Activated CD4-positive, alpha-beta T cell treated with anti-CD3 and anti-CD28 coated beads for 4 hours (primary cell): ENCODE data around the gene TMEM198.
A peak's percentile ranks its signal among the peaks of the same experiment; 100 is the strongest.

Experiments
- DNase-seq, 2 donors: peaks; one replicate each; pipeline ENCODE4 v3.0.0-alpha.2; 2020

TMEM198 gene

DNA sequence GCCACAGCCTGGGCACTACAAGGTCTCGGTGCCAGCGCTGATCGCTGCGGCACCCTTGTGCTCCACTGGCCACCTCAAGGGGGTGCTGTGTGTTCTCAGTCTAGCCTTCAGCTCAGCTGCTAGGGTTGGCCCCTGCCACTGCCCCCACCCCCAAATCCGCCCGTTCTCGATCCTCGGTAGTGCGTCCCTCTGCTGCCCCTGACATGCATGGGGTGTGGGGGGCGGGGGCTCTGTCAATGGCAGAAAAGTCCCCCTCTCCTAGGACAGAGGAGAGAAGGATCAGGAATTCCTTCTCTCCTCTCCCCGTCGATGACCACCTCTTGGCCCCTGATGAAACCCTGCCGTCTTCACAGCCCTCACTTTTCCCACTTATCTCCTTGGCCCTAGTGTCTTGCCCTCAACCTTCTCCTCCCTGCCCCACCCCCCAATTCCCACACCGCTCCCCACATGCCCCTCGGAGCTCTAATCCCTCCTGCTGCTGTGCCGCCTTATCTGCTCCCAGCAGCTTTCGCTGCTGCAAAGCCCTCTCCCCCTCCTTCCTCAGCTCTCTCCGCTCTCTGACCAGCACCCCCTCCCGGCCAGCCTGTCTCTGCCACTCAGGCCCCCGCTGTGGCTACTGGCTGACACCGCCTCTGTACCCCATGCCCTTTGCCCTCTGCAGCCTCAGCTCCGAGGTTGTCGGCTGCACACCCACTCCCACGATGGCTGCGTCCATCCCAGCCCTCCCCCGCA is 33.9 kb upstream of the TMEM198 start:
- peak; percentile 35 to 41 for DNase-seq

DNA sequence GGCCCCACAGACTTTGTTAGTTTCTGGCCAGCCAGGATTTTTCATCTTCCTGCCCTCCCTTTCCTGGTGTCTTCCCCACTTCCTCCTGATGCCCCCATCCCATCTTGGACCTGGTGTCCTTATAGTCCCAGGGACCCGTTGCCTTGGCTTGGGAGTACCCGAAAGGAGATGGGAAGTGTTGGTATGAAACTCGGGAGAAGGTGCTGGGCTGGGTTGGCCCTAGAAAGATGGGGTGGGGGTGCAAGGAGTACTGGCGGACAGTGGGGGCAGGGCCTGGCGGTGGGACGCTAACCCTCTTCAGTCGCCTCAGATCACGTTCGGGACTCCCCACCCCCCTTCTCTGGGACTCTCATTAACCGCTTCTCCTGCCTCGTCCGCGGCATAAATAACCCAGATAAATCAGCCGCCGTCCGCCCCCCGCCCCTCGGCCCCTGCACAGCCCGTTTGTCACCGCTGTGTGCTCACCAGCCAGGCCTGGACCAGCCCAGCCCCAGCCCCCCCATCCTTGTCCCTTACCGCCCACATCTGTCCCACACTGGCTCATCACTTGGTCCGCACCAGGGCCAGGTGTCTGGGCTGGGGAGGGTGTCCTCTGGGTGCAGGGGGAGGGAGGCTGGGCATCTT is 33.2 kb upstream of the TMEM198 start:
- DNase-seq: no peak

DNA sequence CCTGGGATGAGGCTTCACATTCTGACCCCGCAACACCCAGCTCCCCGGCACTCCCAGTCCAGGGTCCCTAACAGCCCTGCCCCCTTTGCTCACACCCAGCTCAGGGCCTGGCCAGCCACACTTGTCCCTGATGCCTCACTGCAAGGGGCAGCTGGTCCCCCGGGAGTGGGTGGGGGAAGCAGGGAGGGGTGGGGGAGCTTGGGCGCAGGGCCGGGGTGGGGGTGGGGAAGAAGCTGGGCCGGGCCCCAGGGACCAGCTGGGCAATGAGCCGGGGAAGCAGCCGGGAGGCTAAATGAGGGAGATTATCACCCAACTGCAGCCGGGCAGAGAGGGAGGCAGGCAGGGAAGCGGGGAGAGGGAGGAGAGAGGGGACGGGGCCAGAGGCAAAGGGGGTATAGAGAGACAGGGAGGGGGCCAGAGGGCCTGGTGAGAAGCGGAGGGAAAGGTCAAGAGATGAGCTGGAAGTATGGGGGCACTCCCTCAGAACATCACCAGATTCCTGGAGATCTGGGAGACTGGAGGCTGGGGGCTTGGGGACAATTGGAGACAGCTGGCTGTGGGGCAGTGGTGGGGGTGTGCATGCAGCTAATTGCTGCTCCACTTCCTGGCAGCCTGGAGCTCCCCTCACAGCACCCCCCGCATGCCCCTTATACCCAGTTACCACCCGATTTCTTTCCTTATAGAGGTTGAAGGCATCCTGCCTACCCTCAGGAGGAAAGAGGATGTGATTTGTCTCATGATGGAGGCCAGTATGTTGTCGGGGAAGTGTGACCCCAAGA is 32.1 kb upstream of the TMEM198 start:
- no peak for DNase-seq

DNA sequence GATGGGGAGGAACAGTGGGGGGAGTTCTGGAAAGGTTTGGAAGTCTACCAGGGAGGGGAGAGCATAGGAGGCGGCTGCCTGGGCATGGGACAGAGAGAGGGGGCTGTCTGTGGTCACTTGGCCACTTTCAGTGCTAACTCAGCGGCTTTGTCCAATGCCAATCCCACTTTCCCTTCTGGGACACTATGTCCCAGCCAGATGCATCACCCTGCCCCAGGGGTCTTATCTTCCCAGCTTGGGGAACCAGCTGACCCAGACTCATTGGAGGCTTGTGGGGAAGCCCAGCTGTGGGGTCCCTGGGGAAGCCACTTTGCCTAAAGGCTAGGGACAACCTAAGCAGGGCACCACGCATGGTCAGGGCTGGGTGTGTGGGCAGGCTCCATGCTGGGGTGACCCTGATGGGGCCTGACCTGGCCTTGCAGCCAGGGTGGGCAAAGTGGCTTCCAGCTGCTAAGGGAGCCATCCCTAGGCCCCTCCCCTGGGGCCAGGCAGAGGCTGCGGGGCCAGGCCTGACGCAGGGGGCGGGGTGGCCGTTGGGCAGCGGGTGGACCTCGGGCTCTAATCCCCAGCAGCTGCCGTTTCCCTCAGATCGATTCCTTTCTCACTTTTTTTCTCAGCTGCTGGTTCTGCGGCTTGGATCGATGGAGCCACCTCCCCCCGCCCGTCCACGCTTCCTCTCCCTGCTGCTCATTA is 31.2 kb upstream of the TMEM198 start:
- no peak for DNase-seq

GRCh38 chr2:219513787-219514186 is 30.0 kb upstream of the TMEM198 start:
- DNase-seq: no peak

DNA sequence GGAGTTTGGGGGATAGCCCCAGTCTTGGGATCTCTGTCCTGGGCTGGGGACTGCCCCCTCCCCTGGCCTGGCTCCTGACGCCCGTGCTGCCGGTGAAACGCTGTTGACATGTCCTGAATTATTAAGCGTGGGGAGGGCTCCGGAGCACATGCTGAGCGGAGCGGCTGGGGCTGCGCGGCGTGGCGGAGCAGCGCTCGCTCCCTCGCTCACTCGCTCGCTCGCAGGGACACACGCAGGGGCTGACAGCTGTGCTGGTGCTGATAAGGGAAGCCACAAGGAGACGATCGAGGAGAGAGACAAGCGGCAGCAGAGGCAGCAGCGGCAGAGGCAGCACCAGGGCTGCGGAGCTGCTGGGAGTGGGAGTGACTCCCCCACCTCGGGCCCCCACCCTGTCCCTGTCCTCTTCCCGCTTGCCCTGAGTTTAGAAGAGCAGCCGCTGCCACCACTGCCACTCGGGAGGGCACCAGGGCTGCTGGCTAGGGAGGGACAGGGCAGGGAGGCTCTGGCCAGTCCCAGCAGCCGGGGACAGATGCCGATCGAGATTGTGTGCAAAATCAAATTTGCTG is 29.5 kb upstream of the TMEM198 start, which contains the start of gene ASIC4:
ASIC4 (plus strand) TSS at position 287 of the 566 bp plus-strand sequence; CDS start at position 530, 243 bp downstream.
- no peak for DNase-seq

GRCh38 chr2:219514836-219515235 is 29.0 kb upstream of the TMEM198 start:
- no peak for DNase-seq

DNA sequence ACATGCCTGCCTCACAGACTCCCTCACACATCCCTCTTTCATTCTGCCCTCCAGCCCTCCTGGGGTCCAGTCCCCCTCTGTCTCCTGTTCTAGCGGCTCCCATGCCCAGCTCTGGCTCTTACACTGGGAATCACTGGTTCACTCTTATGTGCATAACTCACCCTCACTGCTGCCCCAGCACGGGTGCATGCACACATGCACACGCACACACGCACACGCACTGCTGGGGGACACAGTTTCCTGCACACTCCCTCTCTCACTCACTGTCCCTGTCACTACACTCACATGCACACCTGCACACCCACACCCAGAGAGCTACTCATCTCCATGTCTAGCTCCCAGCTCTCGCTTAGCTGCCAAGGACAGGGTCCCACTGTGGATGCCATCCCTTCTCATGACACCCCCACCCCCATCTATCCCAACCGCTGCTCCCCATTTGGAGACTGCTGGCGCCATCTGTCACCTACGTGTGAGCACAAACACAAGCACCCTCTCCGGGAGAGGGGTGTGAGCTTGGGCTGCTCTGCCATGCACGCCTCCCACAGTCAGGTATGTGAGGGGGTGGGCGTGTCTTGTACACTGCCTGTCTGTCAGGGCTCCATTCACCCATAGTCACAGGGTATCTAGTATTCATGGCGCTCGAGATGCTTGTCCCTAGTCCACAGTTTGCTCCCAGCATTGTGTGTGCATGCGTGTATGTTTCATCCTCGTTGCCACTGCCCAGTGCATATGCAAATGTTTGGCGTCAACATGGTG is 27.8 kb upstream of the TMEM198 start:
- no peak for DNase-seq

GRCh38 chr2:219516888-219517287 is 26.9 kb upstream of the TMEM198 start:
- DNase-seq: no peak

DNA sequence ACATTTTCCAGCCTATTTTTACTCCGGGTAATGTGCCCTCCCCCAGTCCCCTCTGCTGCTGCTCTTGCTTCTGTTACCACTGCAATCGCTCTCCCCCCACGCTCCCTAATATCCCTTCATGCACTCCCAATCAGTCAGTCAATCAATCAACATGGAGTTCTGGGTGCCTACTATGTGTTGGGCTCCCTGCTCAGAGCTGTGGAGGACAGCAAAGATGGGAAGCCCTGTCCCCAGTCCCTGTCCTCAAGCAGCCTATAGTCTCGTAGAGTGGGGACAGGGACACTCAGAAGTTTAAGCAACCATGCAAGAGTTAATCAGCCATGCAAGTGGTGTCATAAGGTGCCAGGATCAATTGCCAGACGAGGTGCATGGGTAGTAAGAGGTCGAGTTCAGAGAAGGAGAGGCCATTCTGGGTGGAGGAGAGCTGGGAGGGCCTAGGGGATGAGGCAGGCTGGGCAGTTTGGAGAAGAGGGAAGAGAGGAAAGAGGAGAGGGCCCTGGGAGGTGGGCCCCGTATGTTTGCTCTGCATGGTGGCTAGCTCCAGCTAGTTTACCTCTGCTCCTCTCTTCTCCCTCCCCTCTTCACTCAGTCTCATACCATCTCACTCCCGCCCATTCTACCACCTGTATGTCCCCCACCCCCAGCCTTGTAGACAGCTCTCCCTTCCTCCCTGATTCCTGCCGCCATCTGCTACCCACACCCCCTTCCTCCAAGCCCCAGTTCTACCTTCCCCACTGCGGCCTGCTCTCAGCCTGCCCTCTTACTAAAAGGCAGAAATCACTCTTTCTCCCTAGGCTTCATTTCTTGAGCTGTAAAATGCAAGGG is 25.7 kb upstream of the TMEM198 start:
- no peak for DNase-seq

DNA sequence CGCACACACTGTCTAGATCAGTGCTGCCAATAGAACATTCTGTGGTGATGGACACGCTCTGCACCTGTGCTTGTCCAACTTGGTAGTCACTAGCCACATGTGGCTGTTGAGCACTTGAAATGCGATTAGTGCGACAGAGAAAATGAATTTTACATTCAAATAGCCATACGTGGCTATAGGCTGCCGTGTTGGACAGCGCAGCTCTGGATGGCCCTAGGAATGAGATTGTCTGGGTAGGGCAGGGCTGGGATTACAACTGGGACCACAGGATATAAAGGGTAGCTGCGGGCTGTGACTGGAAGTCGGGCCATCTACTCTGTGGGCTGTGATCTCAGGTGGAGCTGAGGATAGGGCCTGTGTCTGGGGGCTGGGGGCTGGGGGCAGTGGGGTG is 24.3 kb upstream of the TMEM198 start:
- DNase-seq: no peak

- DNase-seq: no peak
These were observed 23.7 kb upstream of the TMEM198 start for GRCh38 chr2:219520079-219520478.

DNA sequence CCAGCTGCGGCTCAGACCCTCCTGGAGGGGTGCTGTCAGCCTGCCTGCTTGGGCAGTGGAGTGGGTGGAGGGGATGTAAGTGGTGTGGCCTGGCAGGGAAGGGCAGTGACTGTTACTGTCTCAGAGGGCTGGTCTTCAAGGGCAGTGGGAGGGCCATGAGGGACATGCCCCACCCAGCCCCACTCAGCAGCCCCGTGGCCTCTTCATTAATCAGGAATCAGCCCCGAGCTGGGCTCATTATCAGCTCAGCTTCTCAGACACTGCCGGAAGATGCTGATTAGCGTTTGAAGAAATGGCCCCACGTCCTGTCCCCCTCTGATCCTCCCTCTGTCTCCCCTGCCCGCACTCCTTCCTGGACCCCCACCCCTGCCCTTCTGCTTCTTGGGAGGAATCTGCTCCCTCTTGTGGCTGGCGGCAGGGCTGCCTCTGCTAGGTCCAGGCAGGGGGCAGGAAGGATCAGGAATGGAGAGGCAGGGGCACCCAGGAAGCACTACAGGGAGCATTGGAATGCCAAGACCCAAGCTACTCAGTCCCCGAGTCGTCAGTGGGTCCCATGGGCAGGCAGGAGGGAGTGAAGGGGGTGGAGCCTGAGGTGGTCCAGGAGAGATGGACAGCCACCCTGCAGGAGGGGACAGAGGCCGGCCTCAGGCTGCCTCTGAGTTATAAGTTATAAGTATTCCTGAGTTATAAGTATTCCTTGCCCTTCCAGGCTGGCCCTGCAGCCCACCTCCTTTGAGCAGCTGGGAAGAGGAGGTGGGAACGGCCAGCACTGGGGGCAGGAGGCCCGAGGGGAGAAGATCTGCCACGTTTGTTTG is 22.6 kb upstream of the TMEM198 start:
- no peak for DNase-seq

GRCh38 chr2:219522111-219523030 is 21.5 kb upstream of the TMEM198 start:
- DNase-seq: no peak

DNA sequence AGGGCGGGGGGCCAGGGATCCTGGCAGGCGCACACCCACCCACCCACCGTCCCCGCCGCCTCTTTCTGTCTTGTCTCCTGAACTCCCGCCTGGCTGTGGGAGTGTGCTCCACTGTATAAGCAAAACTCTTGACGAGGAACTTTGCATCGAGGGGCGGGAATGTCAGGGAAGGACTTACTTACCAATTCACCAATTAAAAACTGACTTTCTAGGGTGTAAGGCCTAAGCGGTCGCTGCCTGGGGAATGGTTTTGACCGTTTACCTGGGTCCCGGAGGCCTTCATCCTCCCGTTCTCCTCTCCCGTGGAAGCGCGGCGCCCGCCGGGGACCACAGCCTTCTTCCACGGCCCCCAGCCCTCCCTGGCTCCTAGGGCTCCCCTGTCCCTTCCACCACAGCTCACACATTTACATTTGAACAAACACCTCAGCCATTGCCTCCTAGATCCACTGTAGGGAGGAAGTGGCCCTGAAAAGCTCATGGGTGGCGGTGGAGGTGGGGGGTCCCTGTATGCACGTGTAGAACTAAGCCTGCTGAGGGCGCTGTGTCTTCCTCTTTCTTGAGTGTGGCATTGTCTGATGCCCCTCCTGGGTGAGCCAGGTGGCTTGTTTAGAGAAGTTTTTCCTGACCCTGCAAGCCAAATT is 20.7 kb upstream of the TMEM198 start:
- no peak for DNase-seq

- DNase-seq: no peak
These were observed 19.0 kb upstream of the TMEM198 start for GRCh38 chr2:219524817-219525216.

GRCh38 chr2:219525533-219526232 is 18.1 kb upstream of the TMEM198 start:
- DNase-seq: no peak
